Fibroblast of mammary gland (primary cell): ENCODE measurements around the gene ATP1A2.

ENCODE experiments used
- DNase-seq: peaks from one replicate; pipeline ENCODE4 v3.0.0-alpha.2; 2010; ENCODE audit warnings: low read depth
- H3K4me3 ChIP-seq: 2 replicates; pipeline ENCODE4 v1.5.1; 2011; ENCODE audit warnings: low read depth, mild to moderate bottlenecking, low read length, moderate library complexity; ENCODE audit not compliant: control insufficient read depth
- CTCF ChIP-seq: conservative IDR thresholded peaks from 2 replicates; pipeline ENCODE4 v1.5.1; 2011; ENCODE audit warnings: low read depth, low read length, inconsistent platforms; ENCODE audit not compliant: control insufficient read depth, insufficient read depth

ATP1A2 gene

GRCh38 chr1:160092366-160093068 is 23.0 kb upstream of the ATP1A2 start:
- no peak for TF ChIP-seq CTCF
- no peak for DNase-seq
- no peak overlapping the region for H3K4me3 ChIP-seq

GRCh38 chr1:160093069-160093395 is 22.5 kb upstream of the ATP1A2 start:
- no peak for TF ChIP-seq CTCF
- no peak overlapping the region for H3K4me3 ChIP-seq
- no peak for DNase-seq

GRCh38 chr1:160093624-160094290 is 21.8 kb upstream of the ATP1A2 start:
- DNase-seq, result no peak
- TF ChIP-seq CTCF, result no peak
- H3K4me3 ChIP-seq, result no peak overlapping the region

- H3K4me3 ChIP-seq, result no peak overlapping the region
- no peak for TF ChIP-seq CTCF
- DNase-seq, result no peak
Measured at GRCh38 chr1:160094291-160094625, 21.3 kb upstream of the ATP1A2 start.

GRCh38 chr1:160094806-160095205 is 20.8 kb upstream of the ATP1A2 start:
- no peak for TF ChIP-seq CTCF
- no peak for DNase-seq
- H3K4me3 ChIP-seq, result no peak overlapping the region

GRCh38 chr1:160095382-160096105 is 20.0 kb upstream of the ATP1A2 start:
- TF ChIP-seq CTCF, result no peak
- H3K4me3 ChIP-seq, result no peak overlapping the region
- no peak for DNase-seq
